Karpas-422 (cell line): ENCODE measurements around the gene U2AF1L4. TPM values are rescaled to one million over a fixed set of nuclear protein-coding genes. Genes with fewer than 3 reads are reported as not detected.

Source experiments
- DNase-seq: peaks from one replicate; pipeline ENCODE4 v3.0.0-alpha.2; 2015
- H2AFZ ChIP-seq: fragments of 200-600 bp; sonication (generic); 2 replicates; pipeline ENCODE4 v1.6.1; 2014; ENCODE audit warnings: antibody characterized with exemption, low read length, mixed read lengths
- H3K27ac ChIP-seq: fragments of 200-600 bp; sonication (generic); 2 replicates; pipeline ENCODE4 v1.5.1; 2014; ENCODE audit warnings: mild to moderate bottlenecking, low read length, moderate library complexity
- H3K27me3 ChIP-seq: fragments of 200-600 bp; sonication (generic); 2 replicates; pipeline ENCODE4 v1.6.1; 2014; ENCODE audit warnings: low read length, mixed read lengths
- H3K36me3 ChIP-seq: fragments of 200-600 bp; sonication (generic); 2 replicates; pipeline ENCODE4 v1.6.1; 2014; ENCODE audit warnings: low read length, mixed read lengths; ENCODE audit not compliant: insufficient read depth
- H3K4me1 ChIP-seq: fragments of 200-600 bp; sonication (generic); 2 replicates; pipeline ENCODE4 v1.6.1; 2014; ENCODE audit warnings: mild to moderate bottlenecking, low read length, mixed read lengths
- H3K4me2 ChIP-seq: fragments of 200-600 bp; sonication (generic); 2 replicates; pipeline ENCODE4 v1.6.1; 2014; ENCODE audit warnings: low read length, low read depth, mild to moderate bottlenecking; ENCODE audit not compliant: poor library complexity, severe bottlenecking
- H3K4me3 ChIP-seq: fragments of 200-600 bp; sonication (generic); 2 replicates; pipeline ENCODE4 v1.5.1; 2014; ENCODE audit warnings: mild to moderate bottlenecking, antibody characterized with exemption, low read length, mixed read lengths
- H3K79me2 ChIP-seq: fragments of 200-600 bp; sonication (generic); 2 replicates; pipeline ENCODE4 v1.6.1; 2014; ENCODE audit warnings: mild to moderate bottlenecking, low read length, mixed read lengths
- H3K9ac ChIP-seq: fragments of 200-600 bp; sonication (generic); 2 replicates; pipeline ENCODE4 v1.6.0; 2014; ENCODE audit warnings: low read length
- H3K9me2 ChIP-seq: fragments of 200-600 bp; sonication (generic), shearing (Covaris generic); replicated peaks from 2 replicates; pipeline ENCODE4 v1.6.0; 2014; ENCODE audit warnings: mild to moderate bottlenecking, low read length, moderate library complexity; ENCODE audit not compliant: insufficient read depth
- H3K9me3 ChIP-seq: fragments of 300-700, 200-600 bp; sonication (generic); 2 replicates; pipeline ENCODE4 v1.6.1; 2014; ENCODE audit warnings: low read length, mixed read lengths
- H4K20me1 ChIP-seq: fragments of 200-600 bp; sonication (generic); 2 replicates; pipeline ENCODE4 v1.6.1; 2014; ENCODE audit warnings: mild to moderate bottlenecking, antibody characterized with exemption, low read length, low read depth; ENCODE audit not compliant: insufficient read depth
- total RNA-seq: library from RNA; depleted of rRNA; stranded (reverse); fragments of >200 nt; shearing (Covaris generic); gene quantifications from 2 replicates; pipeline ENCODE4 v1.2.3, GENCODE V29; 2014; ENCODE audit warnings: low replicate concordance

U2AF1L4 gene
- total RNA-seq, 1 experiment from 2014 or later = 50.4 TPM

GRCh38 chr19:35740423-35741202 is 4.6 kb downstream of the U2AF1L4 start:
- Histone ChIP-seq H3K4me1 (peaks cover 39% of the 10 kb centered on the region), H2AFZ (peak overlapping the region; percentile 77; the same call in 1 of the 2 replicates), H3K4me2 (peak overlapping the region; percentile 94), H3K27ac (peak overlapping the region; percentile 74), H3K9ac (peak overlapping the region; percentile 78), H3K79me2 (peaks cover 6% of the 10 kb centered on the region), H4K20me1 (no peaks in the 10 kb centered on the region), H3K4me3 (peak overlapping the region; percentile 90), H3K36me3 (no peaks in the 10 kb centered on the region), H3K27me3 (no peaks in the 10 kb centered on the region), H3K9me3 (no peaks in the 10 kb centered on the region), H3K9me2 (no peaks in the 10 kb centered on the region)
- peak; percentile 99 for DNase-seq

GRCh38 chr19:35740108-35740422 is 5.2 kb downstream of the U2AF1L4 start:
- H3K9me3 ChIP-seq = no peaks in the 10 kb centered on the region
- H3K4me1 ChIP-seq = peaks cover 39% of the 10 kb centered on the region
- no peak overlapping the region for H3K27ac ChIP-seq
- H3K4me2 ChIP-seq = peak overlapping the region; percentile 94
- H3K4me3 ChIP-seq = peak overlapping the region; percentile 90
- no peak for DNase-seq
- peak overlapping the region; percentile 78 for H3K9ac ChIP-seq
- H3K79me2 ChIP-seq = peaks cover 6% of the 10 kb centered on the region; the same call in 1 of the 2 replicates
- H2AFZ ChIP-seq = peak overlapping the region; percentile 77; the same call in 1 of the 2 replicates
- H3K36me3 ChIP-seq = no peaks in the 10 kb centered on the region
- no peaks in the 10 kb centered on the region for H4K20me1 ChIP-seq
- no peaks in the 10 kb centered on the region for H3K9me2 ChIP-seq
- no peaks in the 10 kb centered on the region for H3K27me3 ChIP-seq

GRCh38 chr19:35739275-35740107 is 5.7 kb downstream of the U2AF1L4 start:
- Histone ChIP-seq H3K27me3 (no peaks in the 10 kb centered on the region), H3K4me3 (peak overlapping the region; percentile 90), H3K79me2 (peaks cover 6% of the 10 kb centered on the region; the same call in 1 of the 2 replicates), H3K9me3 (no peaks in the 10 kb centered on the region), H3K4me1 (peaks cover 39% of the 10 kb centered on the region), H3K9me2 (no peaks in the 10 kb centered on the region), H4K20me1 (no peaks in the 10 kb centered on the region), H3K9ac (peak overlapping the region; percentile 78), H2AFZ (no peak overlapping the region), H3K36me3 (no peaks in the 10 kb centered on the region), H3K4me2 (peak overlapping the region; percentile 94), H3K27ac (no peak overlapping the region)
- DNase-seq = no peak

- Histone ChIP-seq H3K4me2 (no peak overlapping the region), H3K79me2 (peaks cover 3% of the 10 kb centered on the region; the same call in 1 of the 2 replicates), H3K4me1 (peaks cover 38% of the 10 kb centered on the region), H3K27me3 (no peaks in the 10 kb centered on the region), H3K4me3 (no peak overlapping the region), H3K9ac (no peak overlapping the region), H2AFZ (no peak overlapping the region), H3K9me2 (no peaks in the 10 kb centered on the region), H3K27ac (no peak overlapping the region), H3K9me3 (no peaks in the 10 kb centered on the region), H3K36me3 (no peaks in the 10 kb centered on the region; the same call in 1 of the 2 replicates), H4K20me1 (0 out of 2 replicates have a peak, but pooled peaks cover 6% of the 10 kb centered on the region)
- peak; percentile 48 for DNase-seq
These were observed 6.4 kb downstream of the U2AF1L4 start for GRCh38 chr19:35738887-35739229.

- Histone ChIP-seq H3K9ac (no peak overlapping the region), H2AFZ (no peak overlapping the region), H4K20me1 (0 out of 2 replicates have a peak, but pooled peaks cover 6% of the 10 kb centered on the region), H3K36me3 (no peaks in the 10 kb centered on the region; the same call in 1 of the 2 replicates), H3K4me1 (peaks cover 41% of the 10 kb centered on the region), H3K79me2 (no peaks in the 10 kb centered on the region), H3K9me2 (no peaks in the 10 kb centered on the region), H3K27me3 (no peaks in the 10 kb centered on the region), H3K4me3 (no peak overlapping the region), H3K4me2 (no peak overlapping the region), H3K9me3 (no peaks in the 10 kb centered on the region), H3K27ac (no peak overlapping the region)
- DNase-seq = no peak
These were observed 7.0 kb downstream of the U2AF1L4 start for GRCh38 chr19:35738021-35738886.

- Histone ChIP-seq H4K20me1 (0 out of 2 replicates have a peak, but pooled peaks cover 6% of the 10 kb centered on the region), H3K36me3 (no peaks in the 10 kb centered on the region; the same call in 1 of the 2 replicates), H3K4me3 (no peak overlapping the region), H3K9me2 (no peaks in the 10 kb centered on the region), H3K27me3 (no peaks in the 10 kb centered on the region), H3K4me2 (no peak overlapping the region), H2AFZ (no peak overlapping the region), H3K9me3 (no peaks in the 10 kb centered on the region), H3K9ac (no peak overlapping the region), H3K79me2 (no peaks in the 10 kb centered on the region), H3K27ac (no peak overlapping the region), H3K4me1 (peaks cover 40% of the 10 kb centered on the region)
- peak; percentile 67 for DNase-seq
These were observed 8.0 kb downstream of the U2AF1L4 start for GRCh38 chr19:35736913-35737886.

GRCh38 chr19:35734889-35735288 is 10.3 kb downstream of the U2AF1L4 start:
- H2AFZ ChIP-seq = no peak overlapping the region
- DNase-seq = no peak
- no peaks in the 10 kb centered on the region for H3K27me3 ChIP-seq
- no peak overlapping the region for H3K4me2 ChIP-seq
- H3K4me1 ChIP-seq = peaks cover 22% of the 10 kb centered on the region
- H3K79me2 ChIP-seq = no peaks in the 10 kb centered on the region
- no peaks in the 10 kb centered on the region for H3K9me3 ChIP-seq
- peaks cover 6% of the 10 kb centered on the region; the same call in 1 of the 2 replicates for H3K36me3 ChIP-seq
- H3K4me3 ChIP-seq = no peak overlapping the region
- 0 out of 2 replicates have a peak, but pooled peaks cover 10% of the 10 kb centered on the region for H4K20me1 ChIP-seq
- H3K27ac ChIP-seq = no peak overlapping the region
- H3K9ac ChIP-seq = no peak overlapping the region
- no peaks in the 10 kb centered on the region for H3K9me2 ChIP-seq
